Muscle of leg (tissue), 11 donors: ENCODE results near the gene MTA2. TPM values are rescaled to one million over a fixed set of nuclear protein-coding genes. Genes with fewer than 3 reads are reported as not detected.
A peak's percentile ranks its signal among the peaks of the same experiment; 100 is the strongest.

Source experiments
- DNase-seq: peaks from one replicate; pipeline ENCODE4 v3.0.0; 2013
- H3K27ac ChIP-seq: one replicate; pipeline ENCODE4 v1.5.1; 2013; ENCODE audit warnings: mild to moderate bottlenecking, low read length, control low read depth
- H3K27me3 ChIP-seq: one replicate; pipeline ENCODE4 v1.6.1; 2013; ENCODE audit warnings: low read length; ENCODE audit not compliant: control insufficient read depth, insufficient read depth
- H3K36me3 ChIP-seq: one replicate; pipeline ENCODE4 v1.6.1; 2013; ENCODE audit warnings: low read length; ENCODE audit not compliant: control insufficient read depth, insufficient read depth
- H3K4me1 ChIP-seq: one replicate; pipeline ENCODE4 v1.6.1; 2013; ENCODE audit warnings: low read length; ENCODE audit not compliant: control insufficient read depth, insufficient read depth
- H3K4me3 ChIP-seq: one replicate; pipeline ENCODE4 v1.5.1; 2013; ENCODE audit warnings: low read length, control low read depth
- H3K9me3 ChIP-seq: replicated peaks from 2 replicates; pipeline ENCODE4 v1.6.1; 2013; ENCODE audit warnings: low read depth, low read length; ENCODE audit not compliant: control insufficient read depth
- WGBS: methylation state at CpG from one replicate; pipeline ENCODE4 v1.1.5; 2013; ENCODE audit warnings: missing lambda C conversion rate; ENCODE audit not compliant: insufficient coverage; 5-methylcytosine and 5-hydroxymethylcytosine counted together
- polyA plus RNA-seq, 8 donors: library from polyadenylated mRNA; unstranded; fragments of 120-200 nt; gene quantifications; one replicate each; pipeline versions ENCODE4 v1.2.1 to v1.2.3, GENCODE V29; 2013; ENCODE audit warnings: inconsistent platforms in 1 of 8, low replicate concordance in 1 of 8; ENCODE audit not compliant: insufficient read length in 8 of 8, insufficient read depth in 1 of 8
- total RNA-seq: library from RNA; stranded (reverse); fragments of 120-200 nt; gene quantifications from one replicate; pipeline ENCODE4 v1.2.4, GENCODE V29; 2013

The MTA2 gene
- total and polyA plus RNA-seq, 9 donors: 43.3 to 63.7 (median 48.2) TPM

DNA sequence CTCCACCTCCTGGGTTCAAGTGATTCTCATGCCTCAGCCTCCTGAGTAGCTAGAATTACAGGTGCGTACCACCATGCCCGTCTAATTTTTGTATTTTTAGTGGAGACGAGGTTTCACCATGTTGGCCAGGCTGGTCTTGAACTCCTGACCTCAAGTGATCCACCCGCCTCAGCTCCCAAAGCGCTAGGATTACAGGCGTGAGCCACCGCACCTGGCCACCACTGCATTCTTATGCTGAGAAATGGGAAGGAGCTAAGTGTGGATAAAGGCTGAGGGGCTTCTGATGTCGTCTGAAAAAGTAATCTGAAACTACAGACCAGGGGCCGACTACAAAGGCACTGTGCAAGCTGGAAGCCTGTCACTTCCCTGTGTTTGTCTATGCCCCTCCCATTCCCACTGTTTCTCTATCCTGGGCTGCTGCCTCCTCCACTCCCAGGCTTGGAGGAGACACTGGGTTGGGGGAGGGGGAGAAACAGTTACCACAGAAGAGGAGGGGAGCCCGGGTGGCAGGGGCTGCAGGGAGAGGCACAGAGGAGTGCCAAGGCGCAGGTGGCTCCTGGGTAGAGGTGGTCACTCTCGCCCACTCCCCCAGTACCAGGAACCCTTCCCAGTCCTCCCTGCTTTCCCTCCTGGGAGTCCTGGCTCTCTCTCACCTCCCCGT, 2.9 kb upstream of the MTA2 start:
- peak; percentile 37 for DNase-seq
- no peaks in the 10 kb centered on the region for H3K27me3 ChIP-seq
- 85% methylated on average over 5 of the region's 13 CpGs for WGBS
- H3K27ac ChIP-seq: no peak overlapping the region
- no peaks in the 10 kb centered on the region for H3K9me3 ChIP-seq
- no peak overlapping the region for H3K4me3 ChIP-seq
- peaks cover 27% of the 10 kb centered on the region for H3K4me1 ChIP-seq
- peaks cover 46% of the 10 kb centered on the region for H3K36me3 ChIP-seq

DNA sequence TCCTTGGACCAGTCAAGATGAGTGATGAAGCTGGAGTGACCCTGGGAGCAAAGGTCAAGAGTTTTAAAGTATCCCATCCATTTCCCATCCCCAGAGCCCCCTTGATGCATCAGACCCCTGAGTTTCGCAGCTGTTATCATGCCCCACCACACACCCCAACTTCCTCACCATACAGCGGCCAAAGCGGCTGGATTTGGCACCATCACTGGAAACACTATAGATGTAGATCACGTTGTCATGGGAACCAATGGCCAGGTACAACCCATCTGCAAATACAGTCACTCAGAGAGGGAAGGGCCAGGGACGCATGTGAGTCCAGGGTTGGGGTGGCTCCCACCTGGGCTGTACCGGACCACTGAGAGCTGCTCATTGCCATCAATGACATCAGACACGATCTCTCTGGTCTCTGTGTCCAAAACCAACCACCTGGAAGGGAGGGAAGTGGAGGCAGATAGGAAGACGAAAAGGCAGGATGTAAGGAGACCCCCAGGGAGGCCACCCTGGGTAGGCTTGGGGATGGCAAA, 2.2 kb upstream of the MTA2 start:
- H3K9me3 ChIP-seq: no peaks in the 10 kb centered on the region
- H3K27ac ChIP-seq: no peak overlapping the region
- H3K4me1 ChIP-seq: peaks cover 34% of the 10 kb centered on the region
- peaks cover 40% of the 10 kb centered on the region for H3K36me3 ChIP-seq
- DNase-seq: peak; percentile 56
- 96% methylated on average over 3 of the region's 8 CpGs for WGBS
- H3K27me3 ChIP-seq: no peaks in the 10 kb centered on the region
- no peak overlapping the region for H3K4me3 ChIP-seq

GRCh38 chr11:62603072-62603408, 1.4 kb upstream of the MTA2 start:
- WGBS: 30% methylated on average over 13 of the region's 13 CpGs
- DNase-seq: peak; percentile 43
- H3K36me3 ChIP-seq: peaks cover 40% of the 10 kb centered on the region
- no peak overlapping the region for H3K27ac ChIP-seq
- H3K4me1 ChIP-seq: peaks cover 35% of the 10 kb centered on the region
- H3K27me3 ChIP-seq: no peaks in the 10 kb centered on the region
- peak overlapping the region; percentile 97 for H3K4me3 ChIP-seq
- H3K9me3 ChIP-seq: no peaks in the 10 kb centered on the region

GRCh38 chr11:62602141-62603071, 741 bp upstream of the MTA2 start:
- H3K4me3 ChIP-seq: peak overlapping the region; percentile 97
- H3K36me3 ChIP-seq: peaks cover 40% of the 10 kb centered on the region
- no peaks in the 10 kb centered on the region for H3K27me3 ChIP-seq
- peak; percentile 92 for DNase-seq
- peaks cover 35% of the 10 kb centered on the region for H3K4me1 ChIP-seq
- H3K9me3 ChIP-seq: no peaks in the 10 kb centered on the region
- H3K27ac ChIP-seq: peak overlapping the region; percentile 89
- 5% methylated on average over 96 of the region's 96 CpGs for whole genome bisulfite sequencing

DNA sequence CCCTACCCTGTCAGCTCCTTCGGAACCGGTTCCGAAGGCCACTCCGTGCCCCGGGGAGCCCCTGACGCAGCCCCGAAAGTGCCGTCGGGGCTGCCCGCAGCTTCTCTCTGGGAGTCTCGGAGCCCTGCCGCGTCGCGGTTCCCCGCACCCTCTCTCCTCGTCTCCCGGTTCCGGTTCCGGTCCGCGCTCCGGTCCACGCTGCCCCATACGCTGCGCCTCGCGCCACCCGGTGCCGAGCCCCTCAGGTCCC, 618 bp downstream of the MTA2 start:
- Histone ChIP-seq H3K27me3 (no peaks in the 10 kb centered on the region), H3K27ac (peak overlapping the region; percentile 94), H3K4me3 (peak overlapping the region; percentile 97), H3K36me3 (peaks cover 44% of the 10 kb centered on the region), H3K9me3 (no peaks in the 10 kb centered on the region), H3K4me1 (peaks cover 35% of the 10 kb centered on the region)
- WGBS: 0% methylated on average over 30 of the region's 30 CpGs
- DNase-seq: no peak

- no peaks in the 10 kb centered on the region for H3K9me3 ChIP-seq
- peaks cover 45% of the 10 kb centered on the region for H3K36me3 ChIP-seq
- peaks cover 35% of the 10 kb centered on the region for H3K4me1 ChIP-seq
- DNase-seq: no peak
- H3K27ac ChIP-seq: peak overlapping the region; percentile 94
- WGBS: 0% methylated on average over 22 of the region's 26 CpGs
- no peaks in the 10 kb centered on the region for H3K27me3 ChIP-seq
- peak overlapping the region; percentile 97 for H3K4me3 ChIP-seq
Observed at GRCh38 chr11:62600367-62601121, 1.1 kb downstream of the MTA2 start.

- Histone ChIP-seq H3K4me3 (peak overlapping the region; percentile 97), H3K9me3 (no peaks in the 10 kb centered on the region), H3K27ac (peak overlapping the region; percentile 66), H3K36me3 (peaks cover 45% of the 10 kb centered on the region), H3K27me3 (no peaks in the 10 kb centered on the region), H3K4me1 (peaks cover 35% of the 10 kb centered on the region)
- DNase-seq: no peak
- 42% methylated on average over 2 of the region's 5 CpGs for WGBS
Observed at GRCh38 chr11:62599901-62600300, 1.8 kb downstream of the MTA2 start.

- H3K27me3 ChIP-seq: no peaks in the 10 kb centered on the region
- no peaks in the 10 kb centered on the region for H3K9me3 ChIP-seq
- H3K36me3 ChIP-seq: peaks cover 52% of the 10 kb centered on the region
- H3K27ac ChIP-seq: peak overlapping the region; percentile 66
- WGBS: no CpG with 5 or more reads among the region's 7 CpGs
- peaks cover 31% of the 10 kb centered on the region for H3K4me1 ChIP-seq
- DNase-seq: peak; percentile 99
- peak overlapping the region; percentile 97 for H3K4me3 ChIP-seq
Observed at GRCh38 chr11:62599069-62599696, 2.5 kb downstream of the MTA2 start.

DNA sequence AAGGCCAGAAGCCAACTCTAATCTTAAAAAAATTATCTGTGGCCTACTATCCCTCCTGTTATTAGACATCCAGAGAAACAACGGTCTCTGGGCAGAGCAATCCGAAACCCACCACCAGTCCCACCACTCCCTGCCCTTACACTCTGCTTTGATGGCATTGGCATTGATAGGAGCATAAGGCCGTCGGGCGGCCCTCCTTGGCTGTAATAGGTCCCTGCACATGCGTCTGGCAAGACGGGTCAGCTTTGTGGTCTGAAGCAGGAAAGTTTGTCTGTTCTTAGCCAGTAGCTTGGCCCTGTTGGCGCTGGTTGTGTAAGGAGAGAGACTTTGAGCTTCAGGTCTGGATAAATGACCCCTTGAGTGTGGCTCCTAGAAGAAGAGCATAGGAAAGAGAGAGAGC, 6.5 kb downstream of the MTA2 start:
- no peak overlapping the region for H3K4me3 ChIP-seq
- no peak overlapping the region for H3K27ac ChIP-seq
- DNase-seq: no peak
- H3K36me3 ChIP-seq: peaks cover 57% of the 10 kb centered on the region
- H3K9me3 ChIP-seq: no peaks in the 10 kb centered on the region
- WGBS: 86% methylated on average over 8 of the region's 8 CpGs
- H3K27me3 ChIP-seq: no peaks in the 10 kb centered on the region
- peaks cover 31% of the 10 kb centered on the region for H3K4me1 ChIP-seq
